Kidney (tissue), 14 donors: ENCODE measurements around the gene SLC37A2. TPM values are rescaled to one million over a fixed set of nuclear protein-coding genes. Genes with fewer than 3 reads are reported as not detected.
A peak's percentile ranks its signal among the peaks of the same experiment; 100 is the strongest.

Source experiments
- DNase-seq, 5 donors: peaks; one replicate each; pipeline ENCODE4 v3.0.0-alpha.2; 2013 to 2020
- FAIRE-seq: peaks from 2 replicates; lab custom pipeline; 2012; peaks lifted over from hg19 to GRCh38; lab: Jason Lieb, UNC
- H3K27ac ChIP-seq, 2 donors: one replicate each; pipeline ENCODE4 v1.7.0; 2013; ENCODE audit warnings: low read depth in 2 of 2, low read length in 2 of 2, inconsistent platforms in 1 of 2
- H3K27me3 ChIP-seq: one replicate; pipeline ENCODE4 v1.7.1; 2013; ENCODE audit warnings: low read length, inconsistent platforms; ENCODE audit not compliant: control insufficient read depth, insufficient read depth
- H3K36me3 ChIP-seq, 3 donors: one replicate each; pipeline versions ENCODE4 v1.7.0 to v1.7.1; 2013; ENCODE audit warnings: low read length in 3 of 3, control low read depth in 1 of 3, inconsistent platforms in 1 of 3; ENCODE audit not compliant: insufficient read depth in 3 of 3, control insufficient read depth in 2 of 3
- H3K4me1 ChIP-seq, 3 donors: one replicate each; pipeline versions ENCODE4 v1.7.0 to v1.7.1; 2013; ENCODE audit warnings: low read length in 3 of 3, inconsistent platforms in 1 of 3, low read depth in 1 of 3; ENCODE audit not compliant: control insufficient read depth in 2 of 3, insufficient read depth in 2 of 3
- H3K4me3 ChIP-seq, 3 donors: one replicate each; pipeline versions ENCODE4 v1.7.0 to v1.8.1; 2013; ENCODE audit warnings: low read length in 3 of 3, control low read depth in 1 of 3, inconsistent platforms in 1 of 3
- H3K9ac ChIP-seq, 3 donors: one replicate each; pipeline versions ENCODE4 v1.7.0 to v1.7.1; 2013; ENCODE audit warnings: low read length in 3 of 3, control low read depth in 1 of 3, inconsistent platforms in 1 of 3
- H3K9me3 ChIP-seq, 3 donors: one replicate each; pipeline versions ENCODE4 v1.7.0 to v1.7.1; 2013; ENCODE audit warnings: low read length in 3 of 3, control low read depth in 1 of 3, inconsistent platforms in 1 of 3; ENCODE audit not compliant: control insufficient read depth in 2 of 3, insufficient read depth in 1 of 3
- intact Hi-C: fragments of 100-400 bp; cut with DNase I; formaldehyde crosslinking; loops from one replicate; pipeline ENCODE4 v1.11.1; 2022
- polyA plus RNA-seq: library from polyadenylated mRNA; stranded (reverse); fragments of 350-450 nt; fragmentation: Illumina TruSeq; extraction: RNeasy Lipid Tissue Mini Kit (QIAGEN cat#74804); gene quantifications from one replicate; pipeline ENCODE4 v1.2.3, GENCODE V29; 2014; ENCODE audit warnings: low read depth, low replicate concordance; ENCODE audit not compliant: insufficient read depth
- total RNA-seq: library from RNA; stranded (reverse); fragmentation: NEBNext Ultra II Directional; extraction: Animal tissue kit (Norgen Biotek cat#: 25700); gene quantifications from one replicate; pipeline ENCODE4 v1.2.1, GENCODE V29; 2021
- TF ChIP-seq, protein P1 (sequence below): IDR thresholded peaks from 3 replicates; pipeline ENCODE4 v1.5.1; 2012; ENCODE audit warnings: mild to moderate bottlenecking, moderate library complexity, borderline replicate concordance; ENCODE audit not compliant: insufficient read depth; ENCODE audit errors: extremely low read depth
- donor health status: control.
- donor health status: control.
- donor health status: control.
- donor health status: control.
- donor health status: control.
- donor health status: DM: yes; HTN: yes; CAD: no.
- donor health status: Normal renal cell carcinoma (clear cell type).

Gene SLC37A2
- total and polyA plus RNA-seq, 2 donors from 2014 or later = 0.82 to 6.1 TPM

DNA sequence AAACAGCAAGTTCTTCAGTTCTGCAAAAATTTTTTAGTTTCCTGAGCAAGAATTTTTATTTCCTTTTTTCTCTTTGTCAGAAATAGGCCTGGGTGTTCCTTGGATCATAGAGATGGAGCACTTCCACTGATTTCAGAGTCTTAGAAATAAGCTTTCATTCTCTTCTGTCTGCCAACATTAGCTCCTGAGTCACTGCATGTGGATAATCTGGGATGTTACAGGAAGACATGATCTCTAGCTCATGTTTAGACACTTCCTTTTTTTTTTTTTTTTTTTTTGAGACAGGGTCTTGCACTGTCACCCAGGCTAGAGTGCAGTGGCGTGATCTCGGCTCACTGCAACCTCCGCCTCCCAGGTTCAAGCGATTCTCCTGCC lies 61.5 kb downstream of the SLC37A2 start:
- Histone ChIP-seq H3K27ac (no peak overlapping the region), H3K27me3 (no peaks in the 10 kb centered on the region), H3K4me3 (no peak overlapping the region), H3K36me3 (no peaks in the 10 kb centered on the region), H3K9me3 (no peaks in the 10 kb centered on the region), H3K9ac (no peak overlapping the region), H3K4me1 (peaks cover 0 to 2% (median 0%) of the 10 kb centered on the region in 3 donors)
- intact Hi-C loops = no loop called here
- no peak for FAIRE-seq
- DNase-seq = no peak
- TF ChIP-seq, protein P1, sequence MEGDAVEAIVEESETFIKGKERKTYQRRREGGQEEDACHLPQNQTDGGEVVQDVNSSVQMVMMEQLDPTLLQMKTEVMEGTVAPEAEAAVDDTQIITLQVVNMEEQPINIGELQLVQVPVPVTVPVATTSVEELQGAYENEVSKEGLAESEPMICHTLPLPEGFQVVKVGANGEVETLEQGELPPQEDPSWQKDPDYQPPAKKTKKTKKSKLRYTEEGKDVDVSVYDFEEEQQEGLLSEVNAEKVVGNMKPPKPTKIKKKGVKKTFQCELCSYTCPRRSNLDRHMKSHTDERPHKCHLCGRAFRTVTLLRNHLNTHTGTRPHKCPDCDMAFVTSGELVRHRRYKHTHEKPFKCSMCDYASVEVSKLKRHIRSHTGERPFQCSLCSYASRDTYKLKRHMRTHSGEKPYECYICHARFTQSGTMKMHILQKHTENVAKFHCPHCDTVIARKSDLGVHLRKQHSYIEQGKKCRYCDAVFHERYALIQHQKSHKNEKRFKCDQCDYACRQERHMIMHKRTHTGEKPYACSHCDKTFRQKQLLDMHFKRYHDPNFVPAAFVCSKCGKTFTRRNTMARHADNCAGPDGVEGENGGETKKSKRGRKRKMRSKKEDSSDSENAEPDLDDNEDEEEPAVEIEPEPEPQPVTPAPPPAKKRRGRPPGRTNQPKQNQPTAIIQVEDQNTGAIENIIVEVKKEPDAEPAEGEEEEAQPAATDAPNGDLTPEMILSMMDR = no peak

DNA sequence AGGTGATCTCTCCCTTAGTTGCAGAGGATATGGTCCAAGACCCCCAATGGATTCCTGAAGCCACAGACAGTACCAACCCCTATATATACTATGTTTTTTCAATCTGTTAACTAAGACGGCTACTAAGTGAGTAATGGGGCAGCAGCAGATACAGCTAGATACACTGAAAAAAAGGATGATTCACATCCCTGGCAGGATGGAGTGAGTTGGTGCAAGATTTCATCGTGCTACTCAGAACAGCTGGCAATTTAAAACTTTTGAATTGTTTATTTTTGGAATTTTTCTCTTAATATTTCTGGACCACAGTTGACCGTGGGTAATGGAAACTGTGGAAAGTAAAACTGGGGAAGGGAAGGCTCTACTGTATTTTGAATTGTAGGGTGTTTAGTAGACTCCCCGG lies 65.3 kb downstream of the SLC37A2 start:
- Histone ChIP-seq H3K36me3 (no peaks in the 10 kb centered on the region), H3K4me1 (peaks cover 0 to 2% (median 0%) of the 10 kb centered on the region in 3 donors), H3K27me3 (no peaks in the 10 kb centered on the region), H3K4me3 (no peak overlapping the region), H3K9me3 (no peaks in the 10 kb centered on the region), H3K9ac (no peak overlapping the region), H3K27ac (no peak overlapping the region)
- DNase-seq (no peak), FAIRE-seq (no peak)
- TF ChIP-seq, protein P1 = no peak
- intact Hi-C loops = no loop called here

DNA sequence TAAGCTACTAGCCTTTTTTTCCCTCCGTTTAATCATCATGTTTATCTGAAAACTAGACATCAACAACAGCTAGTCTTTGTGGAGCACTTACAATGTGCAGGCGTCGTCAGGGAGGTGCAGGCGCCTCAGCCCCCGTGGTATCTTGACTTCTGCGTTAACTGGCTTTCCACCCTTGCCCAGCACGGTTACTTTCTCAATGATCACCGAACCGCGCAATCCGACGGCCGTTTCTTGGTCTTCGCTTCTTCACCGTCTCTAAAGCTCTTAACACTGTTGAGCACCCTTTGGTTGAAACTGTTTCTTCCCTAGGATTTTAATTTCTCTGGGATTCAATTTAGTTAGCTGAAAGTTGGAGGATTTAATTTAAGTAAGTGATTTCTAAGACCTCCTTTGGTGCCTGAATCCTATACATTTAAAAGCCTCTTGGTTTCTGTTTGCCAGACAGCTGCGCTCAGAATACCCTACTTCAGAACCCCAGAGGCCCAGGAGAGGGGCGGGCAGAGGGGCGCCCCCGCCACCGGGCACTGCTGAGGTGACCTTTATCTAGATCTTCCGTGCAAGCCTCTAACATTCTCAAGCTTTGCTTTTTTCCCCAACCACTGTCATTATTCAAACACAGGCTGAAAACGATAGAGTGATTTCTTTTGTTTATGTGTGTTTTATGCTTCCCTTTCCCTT lies 66.3 kb downstream of the SLC37A2 start:
- no peaks in the 10 kb centered on the region for H3K4me1 ChIP-seq
- no peak overlapping the region for H3K4me3 ChIP-seq
- FAIRE-seq (no peak), DNase-seq (peak in 1 of 5 donors; percentile 28)
- TF ChIP-seq, protein P1 = no peak
- H3K27me3 ChIP-seq = no peaks in the 10 kb centered on the region
- no peak overlapping the region for H3K9ac ChIP-seq
- H3K27ac ChIP-seq = no peak overlapping the region
- intact Hi-C loops = no loop called here
- H3K9me3 ChIP-seq = no peaks in the 10 kb centered on the region
- H3K36me3 ChIP-seq = no peaks in the 10 kb centered on the region
